Transverse colon (tissue), 3 donors: ENCODE measurements around the gene TCL1B.

Source experiments
- POLR2A ChIP-seq: fragments of 450-650 bp; IDR thresholded peaks from one replicate; pipeline ENCODE4 v1.6.1; 2016; ENCODE audit warnings: antibody characterized with exemption, mild to moderate bottlenecking, moderate library complexity
- TF ChIP-seq, protein P1 (sequence below), 5 experiments: fragments of 200-600 bp in 3 of 5; fragments of 450-650 bp in 2 of 5; sonication (generic) in 3 of 5; IDR thresholded peaks; 1 replicate in 2 of 5; 2 replicates in 3 of 5; pipeline ENCODE4 v1.5.1; 2016 to 2017; ENCODE audit warnings: antibody characterized with exemption in 5 of 5, inconsistent platforms in 3 of 5, mild to moderate bottlenecking in 2 of 5, moderate library complexity in 1 of 5

DNA sequence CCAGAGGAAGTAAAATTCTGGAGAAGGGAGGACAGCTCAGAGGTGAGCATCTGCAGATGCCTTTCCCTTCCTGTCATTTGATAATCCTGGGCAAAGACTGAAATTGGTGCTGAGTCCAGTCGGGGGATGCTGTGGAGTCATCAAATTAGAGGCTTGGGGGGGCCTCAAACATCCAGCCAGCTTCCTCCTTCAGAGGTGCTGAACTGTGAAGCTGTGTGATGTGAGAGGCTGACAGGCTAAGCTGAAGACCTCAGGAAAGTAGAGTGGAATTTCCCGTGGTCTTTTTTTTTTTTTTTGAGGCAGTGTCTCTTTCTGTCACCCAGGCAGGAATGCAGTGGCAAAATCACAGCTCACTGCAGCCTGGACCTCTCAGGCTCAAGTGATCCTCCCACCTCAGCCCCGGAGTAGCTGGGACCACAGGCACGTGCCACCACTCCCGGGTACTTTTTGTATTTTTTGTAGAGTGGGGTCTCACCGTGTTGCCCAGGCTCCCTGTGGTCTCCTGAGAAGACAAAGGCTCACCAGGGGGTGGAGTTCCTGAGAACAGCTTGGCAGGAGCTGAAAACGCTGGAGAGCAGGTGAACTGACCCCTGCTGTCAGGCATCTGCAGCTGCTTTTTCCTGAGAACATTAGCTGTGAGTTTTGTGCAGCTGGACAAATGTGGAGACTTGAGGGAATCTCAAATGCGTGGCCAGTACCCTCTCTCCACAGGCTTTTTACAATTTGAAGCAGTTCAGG is 6.1 kb upstream of the TCL1B start:
- TF ChIP-seq POLR2A = no peak
- TF ChIP-seq, protein P1, sequence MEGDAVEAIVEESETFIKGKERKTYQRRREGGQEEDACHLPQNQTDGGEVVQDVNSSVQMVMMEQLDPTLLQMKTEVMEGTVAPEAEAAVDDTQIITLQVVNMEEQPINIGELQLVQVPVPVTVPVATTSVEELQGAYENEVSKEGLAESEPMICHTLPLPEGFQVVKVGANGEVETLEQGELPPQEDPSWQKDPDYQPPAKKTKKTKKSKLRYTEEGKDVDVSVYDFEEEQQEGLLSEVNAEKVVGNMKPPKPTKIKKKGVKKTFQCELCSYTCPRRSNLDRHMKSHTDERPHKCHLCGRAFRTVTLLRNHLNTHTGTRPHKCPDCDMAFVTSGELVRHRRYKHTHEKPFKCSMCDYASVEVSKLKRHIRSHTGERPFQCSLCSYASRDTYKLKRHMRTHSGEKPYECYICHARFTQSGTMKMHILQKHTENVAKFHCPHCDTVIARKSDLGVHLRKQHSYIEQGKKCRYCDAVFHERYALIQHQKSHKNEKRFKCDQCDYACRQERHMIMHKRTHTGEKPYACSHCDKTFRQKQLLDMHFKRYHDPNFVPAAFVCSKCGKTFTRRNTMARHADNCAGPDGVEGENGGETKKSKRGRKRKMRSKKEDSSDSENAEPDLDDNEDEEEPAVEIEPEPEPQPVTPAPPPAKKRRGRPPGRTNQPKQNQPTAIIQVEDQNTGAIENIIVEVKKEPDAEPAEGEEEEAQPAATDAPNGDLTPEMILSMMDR (IDR thresholded peaks at IDR 0.05) = no peak
